GM18499 (cell line): ENCODE results near the gene SLC27A3.

ENCODE experiments used
- ATAC-seq: cut with Tn5 transposase; IDR thresholded peaks from one replicate; pipeline ENCODE4 v1.9.1; 2021; ENCODE audit warnings: moderate number of reproducible peaks; ENCODE audit not compliant: insufficient read depth, unreplicated experiment

The SLC27A3 gene

GRCh38 chr1:153796786-153797659 lies 21.8 kb downstream of the SLC27A3 start:
- no peak for ATAC-seq

- ATAC-seq = no peak
These were observed 23.2 kb downstream of the SLC27A3 start for GRCh38 chr1:153798468-153798780.

DNA sequence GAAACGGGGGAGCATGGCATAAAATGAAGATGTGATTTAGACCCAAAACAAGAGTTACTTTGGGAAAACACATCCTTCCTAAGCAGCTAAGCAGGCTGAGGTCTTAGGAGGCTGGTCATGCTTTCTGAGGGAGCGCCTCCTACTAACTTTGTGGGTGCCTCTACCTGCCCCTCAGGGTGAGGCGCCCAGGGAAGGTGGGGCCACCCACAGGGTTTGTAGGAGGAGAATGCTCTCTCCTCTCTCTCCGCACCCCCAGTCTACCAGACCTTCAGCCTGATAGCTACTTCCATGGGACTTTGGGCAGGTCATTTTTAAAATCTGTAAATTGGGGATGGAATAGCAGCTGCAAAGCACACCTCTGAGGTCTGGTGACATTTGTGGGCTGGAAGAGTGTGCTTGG lies 23.8 kb downstream of the SLC27A3 start:
- no peak for ATAC-seq

- ATAC-seq = no peak
These were observed 24.6 kb downstream of the SLC27A3 start for GRCh38 chr1:153799566-153800465.

DNA sequence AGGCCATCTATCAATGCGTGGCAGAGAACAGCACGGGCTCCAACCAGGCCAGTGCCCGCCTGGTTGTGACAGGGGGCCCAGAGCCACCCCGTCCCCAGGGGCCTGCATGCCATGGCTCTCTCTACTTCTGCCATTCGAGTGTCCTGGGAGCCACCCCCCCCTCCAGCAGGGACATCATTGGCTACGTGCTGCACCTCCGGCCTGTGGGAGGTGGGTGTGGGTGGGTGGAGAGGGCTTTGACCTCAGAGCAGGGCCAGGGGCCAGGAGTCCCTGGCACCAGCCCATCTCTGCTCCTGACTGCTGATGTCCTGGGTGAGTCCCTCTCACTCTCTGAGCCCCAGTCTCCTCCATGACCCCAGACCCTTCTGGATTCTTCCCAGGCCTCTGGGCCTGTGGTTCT lies 25.3 kb downstream of the SLC27A3 start:
- no peak for ATAC-seq

- ATAC-seq = no peak
These were observed 25.9 kb downstream of the SLC27A3 start for GRCh38 chr1:153801028-153801625.

- no peak for ATAC-seq
These were observed 26.8 kb downstream of the SLC27A3 start for GRCh38 chr1:153801786-153802697.

DNA sequence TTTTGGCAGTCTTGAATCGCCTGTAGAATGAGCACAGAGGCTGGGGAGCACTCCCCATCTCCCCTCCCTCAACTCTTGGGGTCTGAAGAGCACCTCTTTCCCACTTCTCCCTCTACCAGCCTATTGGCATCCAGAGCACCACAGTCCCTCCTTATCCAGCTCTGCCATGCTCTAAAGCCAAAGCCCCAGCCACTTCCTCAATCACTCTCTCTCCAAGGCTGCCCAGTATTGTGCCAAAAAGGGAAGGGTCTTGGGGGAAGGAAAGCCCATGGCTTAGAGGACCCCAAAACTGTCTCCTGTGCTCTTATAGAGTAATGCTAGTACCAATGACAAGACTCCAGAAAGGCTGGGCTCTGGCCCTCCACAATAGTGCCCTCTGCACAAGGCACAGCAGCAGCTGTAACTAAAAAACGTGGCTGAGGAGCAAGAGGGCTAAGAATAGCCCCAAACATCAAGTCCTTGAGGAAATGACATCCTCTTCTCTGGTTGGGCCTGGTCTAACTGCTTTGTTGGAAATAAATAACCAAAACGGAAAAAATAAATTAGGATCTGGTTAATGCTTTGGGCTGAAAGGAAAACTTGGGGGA lies 28.4 kb downstream of the SLC27A3 start:
- ATAC-seq = no peak

DNA sequence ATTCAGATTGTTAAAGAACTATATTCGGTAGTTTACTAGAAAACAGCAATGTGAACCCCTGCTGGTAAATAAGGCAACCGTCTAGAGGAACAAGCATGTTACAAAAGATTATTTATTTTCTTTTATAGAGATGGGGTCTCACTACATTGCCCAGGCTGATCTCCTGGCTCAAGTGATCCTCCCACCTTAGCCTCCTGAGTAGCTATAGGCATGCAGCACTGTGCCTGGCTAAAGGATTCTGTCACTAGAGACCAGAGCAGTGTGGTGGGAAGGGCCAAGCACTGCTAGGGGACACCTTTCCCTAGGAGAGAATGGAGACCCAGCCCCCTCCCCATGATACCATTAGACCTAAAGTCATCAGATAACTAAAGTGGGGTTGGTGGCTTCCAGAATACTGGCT lies 28.9 kb downstream of the SLC27A3 start:
- ATAC-seq = no peak

GRCh38 chr1:153805042-153805745 lies 30.0 kb downstream of the SLC27A3 start:
- peak; percentile 87 for ATAC-seq

DNA sequence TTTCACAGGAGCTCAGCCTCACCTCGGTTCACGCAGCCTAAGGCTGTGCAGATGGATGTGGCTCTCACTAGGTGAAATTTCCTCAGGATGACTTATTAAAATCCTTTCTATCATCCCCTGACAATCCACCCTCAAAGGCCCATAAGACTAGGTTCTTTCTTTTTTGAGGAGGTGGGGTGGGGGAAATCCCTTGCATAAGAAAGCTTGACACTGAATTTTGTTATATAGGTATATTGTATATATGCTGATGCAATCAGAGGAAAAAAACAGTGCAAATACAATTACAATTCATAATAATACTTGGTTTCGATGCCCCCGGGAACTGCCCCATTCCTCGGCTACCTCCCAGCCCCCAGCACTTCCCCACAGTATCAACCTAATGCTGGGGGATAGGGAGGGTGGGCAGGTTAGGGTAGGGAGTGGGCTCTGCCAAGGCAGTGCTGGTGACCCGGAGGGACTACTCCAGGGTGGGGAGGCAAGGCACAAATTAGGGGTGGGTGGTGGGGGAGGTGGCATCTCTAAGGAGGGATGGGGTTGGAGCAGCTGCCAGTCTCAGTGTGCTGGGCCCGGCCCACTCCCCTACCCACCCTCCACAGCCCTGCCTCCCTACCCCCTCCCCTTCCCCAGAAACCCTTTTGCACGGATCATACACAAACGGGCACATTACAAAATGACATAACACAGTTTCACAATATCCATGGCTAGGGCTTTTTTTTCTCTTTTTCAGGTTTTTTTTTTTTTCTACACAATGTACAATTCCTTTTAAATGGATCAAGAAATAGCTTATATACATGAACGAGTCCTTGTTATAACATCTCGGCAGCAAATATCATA lies 30.9 kb downstream of the SLC27A3 start:
- no peak for ATAC-seq

DNA sequence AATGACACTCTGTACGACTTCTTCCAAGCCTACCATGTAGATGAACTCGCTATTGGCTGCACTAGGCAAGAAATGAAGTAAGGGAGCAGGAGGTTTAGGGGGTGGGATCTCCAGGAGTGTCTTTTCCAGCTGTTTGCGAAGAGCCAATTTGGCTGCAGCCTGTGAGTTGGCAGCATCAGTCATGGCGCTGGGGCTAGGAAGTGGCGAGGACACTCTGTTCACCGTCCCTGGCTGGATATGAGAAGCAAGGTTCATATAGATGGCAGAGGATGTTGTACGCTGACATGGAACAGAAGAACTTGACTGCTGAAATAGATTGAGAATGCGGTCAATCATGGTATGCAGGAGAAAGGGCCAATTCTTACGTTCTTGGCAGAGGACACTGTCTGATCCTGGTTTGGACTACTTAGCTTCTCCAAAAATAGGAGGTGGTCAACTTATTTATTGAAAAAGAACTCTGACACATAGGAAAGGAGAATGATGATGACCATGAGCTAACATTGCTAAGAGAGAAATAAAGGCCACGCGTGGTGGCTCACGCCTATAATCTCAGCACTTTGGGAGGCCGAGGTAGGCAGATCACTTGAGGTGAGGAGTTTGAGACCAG lies 41.2 kb downstream of the SLC27A3 start:
- ATAC-seq = no peak

DNA sequence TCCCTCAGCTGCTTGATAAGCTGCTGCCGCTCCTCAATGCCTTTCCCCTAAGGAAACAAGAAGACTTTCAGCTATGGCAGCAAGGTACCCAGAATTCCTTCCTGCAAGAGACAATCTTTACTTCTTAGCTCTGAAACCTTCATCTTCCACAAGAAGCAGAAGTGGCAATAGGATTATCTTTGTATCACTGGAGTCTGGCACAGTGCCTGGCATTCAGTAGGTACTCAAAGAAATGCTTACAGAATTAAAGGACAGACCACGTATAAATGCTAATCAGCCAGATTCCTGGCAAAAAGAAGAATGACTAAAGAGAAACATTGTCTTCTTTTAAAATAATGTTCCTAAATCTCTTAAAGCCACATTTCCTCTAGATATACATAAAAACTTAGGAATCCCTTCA lies 43.7 kb downstream of the SLC27A3 start:
- ATAC-seq = no peak

DNA sequence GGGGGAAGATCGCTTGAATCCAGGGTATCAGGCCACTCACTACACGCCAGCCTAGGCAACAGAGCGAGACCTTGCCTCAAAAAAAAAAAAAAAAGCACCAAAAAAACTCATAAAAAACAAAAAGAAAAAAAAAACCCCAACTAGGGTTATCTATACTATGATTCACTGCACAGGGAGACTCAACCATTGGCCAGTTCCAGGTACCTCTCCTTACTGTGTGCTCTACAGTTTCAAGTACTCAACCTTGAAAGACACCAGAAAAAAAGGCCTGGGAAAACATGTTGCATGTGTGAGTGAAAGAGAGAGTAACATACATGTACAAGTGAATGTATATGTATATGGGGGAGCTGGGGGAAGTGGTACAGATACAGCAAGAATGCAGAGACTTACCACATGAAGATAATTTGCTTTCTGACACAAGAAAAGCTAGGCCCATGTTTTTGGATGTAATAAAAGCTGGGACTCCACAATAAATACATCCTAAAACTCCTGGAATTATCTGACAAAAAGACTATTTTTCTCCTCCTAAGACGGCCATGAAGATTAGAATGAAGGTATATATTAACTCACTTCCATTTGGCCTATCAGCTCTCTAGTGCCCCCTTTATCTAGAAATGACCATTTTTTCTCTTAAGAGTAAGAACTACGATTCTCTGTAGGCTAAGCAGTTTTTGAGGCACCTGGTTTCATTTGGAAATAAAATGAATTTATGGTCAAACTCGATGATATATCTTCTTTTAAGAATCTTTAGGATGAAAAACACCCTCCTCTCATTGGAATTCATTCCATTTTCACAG lies 52.2 kb downstream of the SLC27A3 start:
- no peak for ATAC-seq
